HepG2 (cell line): ENCODE results near the gene CALD1. TPM values are rescaled to one million over a fixed set of nuclear protein-coding genes. Genes with fewer than 3 reads are reported as not detected.

Experiments
- ATAC-seq: fragments of 200-7000 bp; cut with Tn5 transposase; 3 replicates; pipeline ENCODE4 v1.9.1; 2020; ENCODE audit warnings: mild to moderate bottlenecking, moderate library complexity
- BruUV-seq: library from RNA; stranded (reverse); fragments of 400-500 nt; replicated peaks from 2 replicates; lab custom pipeline; 2021; lab: Mats Ljungman, UMichigan
- CTCF ChIA-PET: fragments of 300-600 bp; formaldehyde crosslinking; extraction: SDS; loops from one replicate; lab custom pipeline; 2021; ENCODE audit warnings: low total read pairs, inconsistent platforms, low intra/inter-chr PET ratio; lab: Yijun Ruan, JAX
- POLR2A ChIA-PET: fragments of 350-600 bp; sonication (Branson Sonifier 250); formaldehyde crosslinking; loops from one replicate; lab custom pipeline; 2020; ENCODE audit warnings: antibody characterized with exemption, inconsistent platforms; lab: Yijun Ruan, JAX
- DNase-seq: peaks from one replicate; pipeline ENCODE4 v3.0.0-alpha.2; 2015; ENCODE audit warnings: low spot score
- FAIRE-seq: peaks from 3 replicates; lab custom pipeline; 2011; peaks lifted over from hg19 to GRCh38; lab: Jason Lieb, UNC
- H2AFZ ChIP-seq: one replicate; pipeline ENCODE4 v1.6.1; 2011; ENCODE audit warnings: low read length, inconsistent platforms
- H3K27ac ChIP-seq: fragments of 300-600 bp; 3 replicates; pipeline ENCODE4 v1.8.0; 2011; ENCODE audit warnings: mixed run types, mild to moderate bottlenecking, mixed read lengths, low read length, inconsistent platforms; ENCODE audit not compliant: insufficient read depth; ENCODE audit errors: extremely low read length
- H3K27me3 ChIP-seq, 2 experiments: fragments of 200-600 bp in 1 of 2; 2 replicates in 1 of 2; 3 replicates in 1 of 2; pipeline versions ENCODE4 v1.6.0 to v1.8.0; 2011; ENCODE audit warnings: low read length in 2 of 2, mild to moderate bottlenecking in 2 of 2, moderate library complexity in 2 of 2, inconsistent platforms in 1 of 2; ENCODE audit not compliant: insufficient read depth in 2 of 2, control insufficient read depth in 1 of 2
- H3K36me3 ChIP-seq, 2 experiments: fragments of 200-600 bp in 1 of 2; replicated peaks in 1 of 2; 2 replicates in 1 of 2; 3 replicates in 1 of 2; pipeline versions ENCODE4 v1.5.1 to v1.8.0; 2011; ENCODE audit warnings: low read length in 2 of 2, inconsistent platforms in 1 of 2; ENCODE audit not compliant: insufficient read depth in 2 of 2, control insufficient read depth in 1 of 2
- H3K4me1 ChIP-seq: 2 replicates; pipeline ENCODE4 v1.5.1; 2012; ENCODE audit warnings: low read length, inconsistent platforms; ENCODE audit not compliant: insufficient read depth
- H3K4me2 ChIP-seq: 2 replicates; pipeline ENCODE4 v1.6.0; 2011; ENCODE audit warnings: low read depth, low read length, inconsistent platforms
- H3K4me3 ChIP-seq, 3 experiments: fragments of 200-600 bp in 1 of 3; sonication (generic), shearing (Covaris generic) in 1 of 3; replicated peaks in 1 of 3; 2 replicates each; pipeline ENCODE4 v1.5.1; 2011 to 2016; ENCODE audit warnings: low read length in 3 of 3, inconsistent platforms in 2 of 3, low read depth in 2 of 3, mild to moderate bottlenecking in 2 of 3, control low read depth in 1 of 3, mixed read lengths in 1 of 3; ENCODE audit not compliant: insufficient read depth in 1 of 3
- H3K79me2 ChIP-seq: one replicate; pipeline ENCODE4 v1.6.1; 2011; ENCODE audit warnings: low read length, inconsistent platforms; ENCODE audit not compliant: insufficient read depth
- H3K9ac ChIP-seq: 2 replicates; pipeline ENCODE4 v1.6.0; 2011; ENCODE audit warnings: mild to moderate bottlenecking, low read depth, low read length, inconsistent platforms; ENCODE audit not compliant: insufficient read depth
- H3K9me3 ChIP-seq: 2 replicates; pipeline ENCODE4 v1.5.1; 2012; ENCODE audit warnings: mild to moderate bottlenecking, low read length
- H4K20me1 ChIP-seq: 2 replicates; pipeline ENCODE4 v1.6.0; 2011; ENCODE audit warnings: inconsistent platforms, mild to moderate bottlenecking, low read length, moderate library complexity; ENCODE audit not compliant: insufficient read depth
- ARID3A ChIP-seq: IDR thresholded peaks from 2 replicates; pipeline ENCODE4 v1.6.1; 2012; ENCODE audit warnings: low read depth, low read length, improper control_type of control experiment
- FOXA1 ChIP-seq, 2 experiments: fragments of 450-650 bp in 1 of 2; sonication (generic) in 1 of 2; formaldehyde crosslinking in 1 of 2; IDR thresholded peaks; 2 replicates each; pipeline versions ENCODE4 v1.4.0 to v1.6.1; 2016 to 2020; ENCODE audit warnings: missing genetic modification reagents in 1 of 2
- HIC2 ChIP-seq: sonication (generic); formaldehyde crosslinking; IDR thresholded peaks from 2 replicates; pipeline ENCODE4 v1.9.0; 2022; ENCODE audit warnings: low read depth, missing genetic modification reagents
- ISX ChIP-seq: sonication (generic); formaldehyde crosslinking; conservative IDR thresholded peaks from 2 replicates; pipeline ENCODE4 v1.5.0; 2020; ENCODE audit warnings: missing genetic modification reagents
- KDM5B ChIP-seq: sonication (generic); formaldehyde crosslinking; IDR thresholded peaks from 2 replicates; pipeline ENCODE4 v1.4.0; 2020; ENCODE audit warnings: missing genetic modification reagents, mild to moderate bottlenecking, borderline replicate concordance
- KLF11 ChIP-seq: IDR thresholded peaks from 2 replicates; pipeline ENCODE4 v1.6.1; 2016; ENCODE audit warnings: missing compliant biosample characterization
- PPARG ChIP-seq: conservative IDR thresholded peaks from 2 replicates; pipeline ENCODE4 v1.6.1; 2016; ENCODE audit warnings: missing biosample characterization, missing genetic modification reagents
- SATB2 ChIP-seq: sonication (generic); formaldehyde crosslinking; IDR thresholded peaks from 2 replicates; pipeline ENCODE4 v1.5.0; 2020; ENCODE audit warnings: missing genetic modification reagents
- TEF ChIP-seq: sonication (generic); formaldehyde crosslinking; IDR thresholded peaks from 2 replicates; pipeline ENCODE4 v1.5.0; 2020; ENCODE audit warnings: missing genetic modification reagents
- TFAP4 ChIP-seq: sonication (generic); IDR thresholded peaks from 2 replicates; pipeline ENCODE4 v1.6.1; 2016; ENCODE audit warnings: low read depth, borderline replicate concordance
- TOE1 ChIP-seq: sonication (generic); formaldehyde crosslinking; IDR thresholded peaks from 2 replicates; pipeline ENCODE4 v1.4.0; 2020; ENCODE audit warnings: mild to moderate bottlenecking, missing genetic modification reagents
- ZFX ChIP-seq: sonication (generic); formaldehyde crosslinking; IDR thresholded peaks from 2 replicates; pipeline ENCODE4 v1.4.0; 2020; ENCODE audit warnings: mild to moderate bottlenecking, low read depth, missing genetic modification reagents, moderate library complexity
- ZNF136 ChIP-seq: sonication (generic); formaldehyde crosslinking; IDR thresholded peaks from 2 replicates; pipeline ENCODE4 v1.8.1; 2022; ENCODE audit warnings: low read depth, mild to moderate bottlenecking, moderate library complexity, missing genetic modification reagents
- ZNF317 ChIP-seq: sonication (generic); formaldehyde crosslinking; IDR thresholded peaks from 2 replicates; pipeline ENCODE4 v1.5.0; 2020; ENCODE audit warnings: mild to moderate bottlenecking, missing genetic modification reagents
- ZNF501 ChIP-seq: sonication (generic); formaldehyde crosslinking; IDR thresholded peaks from 2 replicates; pipeline ENCODE4 v1.5.1; 2020; ENCODE audit warnings: mild to moderate bottlenecking, moderate library complexity, missing genetic modification reagents
- ZNF549 ChIP-seq: sonication (generic); formaldehyde crosslinking; IDR thresholded peaks from 2 replicates; pipeline ENCODE4 v1.5.0; 2020; ENCODE audit warnings: missing genetic modification reagents
- ZNF619 ChIP-seq: sonication (generic); formaldehyde crosslinking; IDR thresholded peaks from 2 replicates; pipeline ENCODE4 v1.4.0; 2020; ENCODE audit warnings: mild to moderate bottlenecking, missing genetic modification reagents
- ZNF652 ChIP-seq: IDR thresholded peaks from 2 replicates; pipeline ENCODE4 v1.6.1; 2016; ENCODE audit warnings: low read depth, borderline replicate concordance
- WGBS: methylation state at CpG from one replicate; pipeline ENCODE4 v1.1.6; 2017; ENCODE audit warnings: low lambda C conversion rate; 5-methylcytosine and 5-hydroxymethylcytosine counted together
- in situ Hi-C: cut with HindIII; loops from 2 replicates; pipeline ENCODE4 v1.10.0; 2017; ENCODE audit warnings: low pct_unique_long_range_greater_than_20kb; ENCODE audit not compliant: extremely low pct_ligation_motif_present
- intact Hi-C: fragments of 100-400 bp; cut with micrococcal nuclease; formaldehyde crosslinking; loops from one replicate; pipeline ENCODE4 v1.10.0; 2022; ENCODE audit not compliant: unreplicated experiment
- polyA plus RNA-seq, 8 experiments: library from polyadenylated mRNA; depleted of rRNA in 3 of 8; stranded (reverse) in 7 of 8; unstranded in 1 of 8; fragments of >200 nt; fragmentation: Illumina TruSeq in 4 of 8; extraction: Trizol in 4 of 8; gene quantifications; 2 replicates each; pipeline versions ENCODE4 v1.2.1 to v1.2.3, GENCODE V29; 2011 to 2016; ENCODE audit warnings: low read depth in 4 of 8, missing spikeins in 1 of 8, mixed read lengths in 1 of 8; ENCODE audit not compliant: insufficient read depth in 1 of 8
- total RNA-seq, 5 experiments: library from RNA; depleted of rRNA; stranded (reverse); fragments of >200 nt; fragmentation: Illumina TruSeq; extraction: Trizol; gene quantifications; 2 replicates each; pipeline ENCODE4 v1.2.3, GENCODE V29; 2016; ENCODE audit warnings: low read depth in 1 of 5

The CALD1 gene
- total and polyA plus RNA-seq, 2 of the 13 experiments (the other 11 are each of a cell fraction or from before 2014, with no cell fraction given) = 53.0 to 112 TPM

GRCh38 chr7:134866617-134867016, 87.2 kb downstream of the CALD1 start (continued):
- no peak for TF ChIP-seq TFAP4
- no peak for TF ChIP-seq TOE1 (CRISPR knock-in tag)
- no peak for TF ChIP-seq ZNF317 (CRISPR knock-in tag)
- no peak for TF ChIP-seq ZNF652 (CRISPR knock-in tag)
- TF ChIP-seq ZNF501 (CRISPR knock-in tag) = no peak

GRCh38 chr7:134870156-134870555, 90.7 kb downstream of the CALD1 start:
- DNase-seq = no peak
- 84% methylated on average over 5 of the region's 5 CpGs for WGBS

More at GRCh38 chr7:134870156-134870555, 90.7 kb downstream of the CALD1 start:
- H3K4me3 ChIP-seq = no peak overlapping the region
- in situ Hi-C loops (no loop called here), intact Hi-C loops (no loop called here)
- H3K9me3 ChIP-seq = no peaks in the 10 kb centered on the region
- FAIRE-seq = no peak
- H2AFZ ChIP-seq = no peak overlapping the region
- H3K27ac ChIP-seq = no peak overlapping the region
- H3K4me2 ChIP-seq = no peak overlapping the region
- ChIA-PET POLR2A (no interaction called here), CTCF (no interaction called here)
- H3K36me3 ChIP-seq = no peaks in the 10 kb centered on the region
- no TSS peak for BruUV-seq
- no peak for ATAC-seq
- no peaks in the 10 kb centered on the region for H3K27me3 ChIP-seq
- no peaks in the 10 kb centered on the region for H3K4me1 ChIP-seq
- TF ChIP-seq SATB2 (CRISPR knock-in tag) (no peak), ZNF619 (no peak), ISX (CRISPR knock-in tag) (no peak), ZNF549 (no peak), HIC2 (no peak), FOXA1 (IDR thresholded peaks at IDR 0.05) (no peak), FOXA1 (CRISPR knock-in tag; IDR thresholded peaks at IDR 0.05) (no peak), ZFX (no peak), KDM5B (CRISPR knock-in tag) (no peak), ARID3A (no peak), KLF11 (CRISPR knock-in tag) (no peak), PPARG (no peak), ZNF136 (CRISPR knock-in tag) (no peak), TEF (no peak)
- H3K79me2 ChIP-seq = no peaks in the 10 kb centered on the region
- H4K20me1 ChIP-seq = no peaks in the 10 kb centered on the region
- H3K9ac ChIP-seq = no peak overlapping the region
